GM19099 (cell line): ENCODE results near the gene AKR1C1.

Experiments used
- POLR2A ChIP-seq: IDR thresholded peaks from 3 replicates; pipeline ENCODE4 v1.6.1; 2011; ENCODE audit warnings: low read depth; ENCODE audit not compliant: insufficient read length; ENCODE audit errors: extremely low read depth

AKR1C1 gene

GRCh38 chr10:4945766-4946717 is 17.2 kb upstream of the AKR1C1 start:
- no peak for TF ChIP-seq POLR2A

- TF ChIP-seq POLR2A: no peak
Observed at GRCh38 chr10:4947039-4947634, 16.1 kb upstream of the AKR1C1 start.

- no peak for TF ChIP-seq POLR2A
Observed at GRCh38 chr10:4947635-4948596, 15.3 kb upstream of the AKR1C1 start.

GRCh38 chr10:4953405-4953804 is 9.8 kb upstream of the AKR1C1 start:
- TF ChIP-seq POLR2A: no peak

GRCh38 chr10:4977025-4977424 is 13.8 kb downstream of the AKR1C1 start:
- TF ChIP-seq POLR2A: no peak

- no peak for TF ChIP-seq POLR2A
Observed at GRCh38 chr10:4978870-4979269, 15.7 kb downstream of the AKR1C1 start.

GRCh38 chr10:4980793-4981192 is 17.6 kb downstream of the AKR1C1 start:
- TF ChIP-seq POLR2A: no peak

GRCh38 chr10:4981722-4982471 is 18.7 kb downstream of the AKR1C1 start:
- no peak for TF ChIP-seq POLR2A

GRCh38 chr10:4982764-4983226 is 19.6 kb downstream of the AKR1C1 start:
- TF ChIP-seq POLR2A: no peak

- no peak for TF ChIP-seq POLR2A
Observed at GRCh38 chr10:4983615-4984216, 20.5 kb downstream of the AKR1C1 start.

- no peak for TF ChIP-seq POLR2A
Observed at GRCh38 chr10:4984223-4984622, 21.0 kb downstream of the AKR1C1 start.

GRCh38 chr10:4984971-4985594 is 21.9 kb downstream of the AKR1C1 start:
- no peak for TF ChIP-seq POLR2A

- no peak for TF ChIP-seq POLR2A
Observed at GRCh38 chr10:4990217-4990616, 27.0 kb downstream of the AKR1C1 start.
